Stimulated activated CD4-positive, alpha-beta T cell treated with anti-CD3 and anti-CD28 coated beads, Interleukin-2, amount 100 ng/mL, for 4 hours (primary cell): ENCODE data around the gene RNF128.
"Not testable (repeated sequence)": the region's sequence is repeated elsewhere in the genome, so short reads cannot be mapped to it uniquely, and the experiment has no call there.

ENCODE experiments used
- DNase-seq: peaks from one replicate; pipeline ENCODE4 v3.0.0-alpha.2; 2020; ENCODE audit warnings: low read depth

Gene RNF128

GRCh38 chrX:106748377-106748776 is 21.9 kb downstream of the RNF128 start:
- no peak for DNase-seq

- DNase-seq = no peak
These were observed 24.9 kb downstream of the RNF128 start for GRCh38 chrX:106751407-106751806.

- no peak for DNase-seq
These were observed 25.7 kb downstream of the RNF128 start for GRCh38 chrX:106752101-106752678.

GRCh38 chrX:106769288-106769687 is 42.8 kb downstream of the RNF128 start:
- not testable (repeated sequence) for DNase-seq

GRCh38 chrX:106774981-106775380 is 48.5 kb downstream of the RNF128 start:
- DNase-seq = no peak

GRCh38 chrX:106780264-106780663 is 53.8 kb downstream of the RNF128 start:
- DNase-seq = no peak

- DNase-seq = no peak
These were observed 54.3 kb downstream of the RNF128 start for GRCh38 chrX:106780664-106781377.

GRCh38 chrX:106783716-106784115 is 57.2 kb downstream of the RNF128 start:
- DNase-seq = no peak

- no peak for DNase-seq
These were observed 65.0 kb downstream of the RNF128 start for GRCh38 chrX:106791495-106791894.

- no peak for DNase-seq
These were observed 75.5 kb downstream of the RNF128 start for GRCh38 chrX:106802063-106802387.

- no peak for DNase-seq
These were observed 76.1 kb downstream of the RNF128 start, which contains the start of gene TBC1D8B for GRCh38 chrX:106802388-106803275. TBC1D8B (plus strand) TSS chrX:106802673; CDS start chrX:106802854, 181 bp downstream.

- no peak for DNase-seq
These were observed 84.8 kb downstream of the RNF128 start for GRCh38 chrX:106811131-106811910.

- DNase-seq = not testable (repeated sequence)
These were observed 86.4 kb downstream of the RNF128 start for GRCh38 chrX:106812930-106813329.

- DNase-seq = not testable (repeated sequence)
These were observed 87.6 kb downstream of the RNF128 start for GRCh38 chrX:106814093-106814492.
